Measurements from ENCODE around the gene ARMC12.
"Not testable (repeated sequence)": the region's sequence is repeated elsewhere in the genome, so short reads cannot be mapped to it uniquely, and the experiment has no call there.

ARMC12 gene

DNA sequence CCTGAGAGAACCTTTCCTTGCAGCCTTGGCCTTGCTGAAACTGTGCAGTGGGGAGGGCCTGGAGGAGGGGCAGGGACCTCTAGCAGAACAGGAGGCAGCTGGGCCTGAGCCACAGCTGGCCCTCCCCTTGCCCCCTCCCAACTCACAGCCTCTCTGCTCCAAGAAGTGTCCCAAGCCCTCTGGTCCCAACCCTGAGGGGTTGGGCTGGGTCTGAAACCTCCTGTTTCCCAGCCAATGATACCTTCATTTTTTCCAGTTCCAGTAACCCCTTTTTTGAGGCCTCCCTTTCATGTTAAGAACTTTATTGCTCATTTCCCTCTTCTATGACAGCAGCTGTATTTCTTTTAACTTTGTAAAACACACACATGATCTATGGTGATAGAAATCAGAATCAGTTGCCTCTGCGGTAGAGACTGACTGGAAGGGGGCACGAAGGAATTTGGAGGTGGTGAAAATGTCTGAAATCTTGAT is 17.9 kb upstream of the ARMC12 start:
- DNase-seq = peak; percentile 67 to 76

DNA sequence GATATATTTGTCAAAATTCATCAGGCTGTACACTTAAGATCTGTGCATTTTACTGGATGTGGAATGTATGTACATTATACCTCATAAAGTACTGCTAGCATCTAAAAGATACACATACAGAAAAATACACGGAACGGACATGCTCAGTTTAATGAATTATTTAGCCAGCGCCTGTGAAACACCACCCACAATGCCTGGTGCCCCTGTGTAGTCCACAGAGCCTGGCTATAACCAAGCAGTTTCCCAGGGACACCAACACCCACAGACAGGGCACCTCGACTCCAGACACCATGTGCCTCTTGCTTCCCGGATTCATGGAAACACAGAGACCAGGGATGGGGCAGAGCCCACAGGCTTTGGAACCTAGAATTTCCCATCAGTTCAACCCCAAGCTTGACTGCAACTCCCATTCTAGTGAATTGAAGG is 17.4 kb upstream of the ARMC12 start:
- no peak for DNase-seq

- DNase-seq = peak; percentile 66 to 70
These were observed 16.8 kb upstream of the ARMC12 start for GRCh38 chr6:35719830-35720733.

GRCh38 chr6:35722121-35722761 is 14.6 kb upstream of the ARMC12 start:
- no peak for DNase-seq

DNA sequence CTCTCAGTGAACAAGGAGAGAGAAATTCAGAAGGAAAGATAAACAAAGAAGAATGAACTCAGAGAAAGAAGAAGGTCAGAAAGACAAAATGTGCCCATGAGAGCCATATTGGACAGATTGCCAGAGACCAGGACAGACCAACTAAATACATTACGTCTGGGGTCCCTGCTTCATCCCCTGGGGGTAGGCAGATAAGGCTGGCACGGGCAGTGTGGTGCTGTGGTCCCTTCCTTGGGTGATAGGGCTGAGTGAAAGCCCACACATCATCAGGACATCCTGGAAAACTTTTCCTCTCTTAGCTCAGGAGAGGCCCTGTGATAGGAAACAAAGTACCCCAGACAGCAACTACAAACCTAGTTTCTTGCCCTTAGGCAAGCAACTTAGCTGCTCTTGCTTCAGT is 13.2 kb upstream of the ARMC12 start:
- DNase-seq = no peak

DNA sequence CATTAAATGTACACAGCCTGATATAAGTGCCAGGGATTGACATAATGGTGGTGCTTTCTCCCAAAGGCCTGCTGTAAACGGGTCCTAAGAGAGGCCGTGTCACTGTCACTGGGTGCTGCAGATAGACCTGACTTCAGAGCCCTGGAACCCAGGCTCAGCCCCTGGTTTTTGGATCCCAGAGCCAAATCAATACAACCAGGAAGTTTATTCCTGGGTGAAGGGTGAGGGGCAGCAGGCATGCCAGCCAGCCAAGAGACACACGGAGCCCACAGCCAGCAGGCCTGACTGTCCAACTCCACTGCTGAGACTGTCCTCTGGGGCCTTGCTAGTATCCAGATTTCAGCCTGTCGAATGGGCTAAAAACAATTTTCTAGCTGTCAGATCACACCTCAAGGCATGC is 12.8 kb upstream of the ARMC12 start:
- DNase-seq = no peak

DNA sequence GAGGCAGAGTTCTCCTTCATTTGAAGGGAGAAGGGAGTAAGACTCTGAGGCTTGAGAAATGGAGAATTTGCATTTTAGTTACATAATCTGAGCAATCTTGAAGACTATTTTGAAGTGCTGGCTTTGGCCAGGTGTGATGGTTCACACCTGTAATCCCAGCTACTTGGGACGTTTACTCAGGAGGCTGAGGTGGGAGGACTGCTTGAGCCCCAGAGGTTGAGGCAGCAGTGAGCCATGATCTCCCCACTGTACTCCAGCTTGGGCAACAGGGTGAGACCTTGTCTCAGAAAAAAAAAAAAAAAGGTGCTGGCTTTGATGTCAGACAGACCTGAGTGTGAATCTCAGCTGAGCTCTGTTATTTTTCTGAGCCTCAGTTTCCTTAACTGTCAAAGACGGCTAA is 12.4 kb upstream of the ARMC12 start:
- no peak for DNase-seq

DNA sequence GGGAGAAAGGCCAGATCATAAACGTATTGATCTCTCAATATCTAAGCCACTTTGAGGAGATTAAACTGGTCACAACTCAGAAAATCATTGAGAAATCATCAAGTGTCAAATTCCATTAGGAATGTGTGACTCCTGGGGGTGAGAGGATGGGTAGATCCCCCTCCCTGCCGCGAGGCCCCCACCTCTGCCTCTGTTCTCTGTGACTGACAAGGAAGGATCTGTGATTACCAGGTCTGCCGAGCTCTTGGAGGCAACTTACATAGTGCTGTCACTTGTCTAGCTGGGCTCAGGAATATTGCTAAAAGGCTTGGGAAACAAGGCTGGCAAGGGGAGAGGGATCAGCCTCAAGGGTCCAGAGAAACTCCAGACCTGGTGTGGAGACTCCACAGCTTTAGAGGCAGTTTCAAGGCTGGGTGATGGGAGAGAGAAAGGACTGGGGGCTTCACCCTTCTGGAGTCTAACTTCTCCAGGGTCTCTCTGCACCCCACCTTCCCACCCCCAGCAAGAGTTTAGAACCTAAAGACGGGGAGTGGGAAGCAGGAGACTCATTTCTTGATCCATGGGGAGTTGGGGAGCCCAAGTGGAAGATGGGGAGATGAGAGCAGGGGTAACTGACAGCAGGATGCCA is 11.6 kb upstream of the ARMC12 start:
- DNase-seq = no peak

DNA sequence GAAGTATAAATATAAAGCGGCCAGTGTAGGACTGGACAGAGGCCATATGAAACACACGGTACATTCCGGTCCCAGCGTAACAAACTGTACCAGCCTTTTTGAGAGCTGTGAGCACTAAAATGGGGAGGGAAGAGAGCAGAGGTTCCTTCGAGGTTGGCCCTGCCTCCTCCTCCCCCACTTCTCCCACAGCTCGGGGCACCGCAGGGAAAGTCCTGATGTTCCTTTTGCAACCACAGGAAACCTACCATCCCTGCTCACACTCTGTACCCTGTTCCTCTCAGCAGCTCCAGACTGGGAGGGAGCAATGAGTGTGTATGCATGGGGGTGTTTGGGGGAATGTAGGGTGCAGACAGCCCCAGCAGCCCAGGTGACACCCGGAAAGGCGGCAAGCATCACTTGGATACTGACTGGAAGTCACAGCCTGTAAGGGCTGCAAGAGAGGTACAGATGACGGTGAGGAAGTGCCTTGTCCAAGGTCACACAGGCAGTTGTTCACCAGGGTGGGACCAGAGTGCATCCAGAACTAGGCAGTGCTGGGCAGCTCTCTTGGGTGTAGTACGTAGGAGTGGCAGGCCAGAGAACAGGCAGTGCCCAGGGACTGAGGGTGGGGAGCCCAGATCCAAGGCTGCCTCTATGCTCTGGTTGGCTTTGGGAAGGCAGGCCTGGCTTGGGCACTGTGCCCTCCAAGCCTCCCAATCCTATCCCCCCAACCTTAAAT is 11.0 kb upstream of the ARMC12 start:
- peak; percentile 69 to 72 for DNase-seq

GRCh38 chr6:35727231-35727934 is 9.4 kb upstream of the ARMC12 start:
- no peak for DNase-seq

- peak; percentile 86 to 90 for DNase-seq
These were observed 8.7 kb upstream of the ARMC12 start for GRCh38 chr6:35727935-35728682.

DNA sequence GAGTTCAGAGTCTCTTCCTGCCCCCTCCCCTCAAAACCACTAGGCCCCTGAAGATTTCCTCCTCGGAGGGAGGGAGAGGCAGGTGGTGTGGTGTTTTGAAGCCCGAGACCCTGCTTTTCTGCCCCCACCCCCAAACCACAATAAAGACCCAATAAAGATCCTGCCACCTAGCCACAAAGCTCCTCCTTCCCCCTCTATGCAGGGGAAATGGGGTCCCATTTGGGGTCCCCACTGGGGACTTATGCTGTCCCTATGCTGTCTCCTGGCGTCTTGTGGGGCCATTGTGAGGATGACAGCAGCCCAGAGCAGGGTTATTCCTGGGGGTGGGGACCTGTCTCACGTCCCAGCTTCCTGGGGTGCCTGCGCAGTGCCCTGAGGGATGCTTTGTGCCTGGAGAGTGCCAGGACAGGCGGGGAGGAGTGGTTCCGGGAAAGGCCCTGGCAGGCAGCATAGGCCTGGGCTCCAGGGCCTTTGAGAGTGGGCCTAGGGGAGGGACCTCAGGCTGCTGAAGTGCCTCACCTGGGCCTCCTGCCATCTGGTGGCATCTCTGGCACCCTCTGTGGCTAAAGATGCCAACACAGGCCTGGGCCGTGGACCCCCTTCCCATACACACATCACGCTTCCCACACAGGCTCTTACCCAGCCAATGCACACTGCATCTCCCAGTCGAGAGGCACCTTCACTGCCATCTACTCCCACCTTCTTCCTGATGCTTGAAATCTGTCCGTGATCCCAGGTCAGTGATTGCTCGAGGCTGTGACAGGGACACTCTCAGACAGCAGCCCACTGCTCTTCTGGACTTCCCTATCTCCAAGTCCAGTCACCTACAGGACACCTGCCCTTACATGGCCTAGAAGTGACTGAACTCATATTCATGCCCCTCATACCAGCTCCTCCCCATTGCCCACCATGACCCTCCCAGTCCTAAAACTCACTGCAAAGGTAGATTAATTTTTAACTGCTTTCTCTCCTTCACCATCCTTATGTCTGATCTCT is 7.9 kb upstream of the ARMC12 start:
- peak; percentile 63 to 65 for DNase-seq

DNA sequence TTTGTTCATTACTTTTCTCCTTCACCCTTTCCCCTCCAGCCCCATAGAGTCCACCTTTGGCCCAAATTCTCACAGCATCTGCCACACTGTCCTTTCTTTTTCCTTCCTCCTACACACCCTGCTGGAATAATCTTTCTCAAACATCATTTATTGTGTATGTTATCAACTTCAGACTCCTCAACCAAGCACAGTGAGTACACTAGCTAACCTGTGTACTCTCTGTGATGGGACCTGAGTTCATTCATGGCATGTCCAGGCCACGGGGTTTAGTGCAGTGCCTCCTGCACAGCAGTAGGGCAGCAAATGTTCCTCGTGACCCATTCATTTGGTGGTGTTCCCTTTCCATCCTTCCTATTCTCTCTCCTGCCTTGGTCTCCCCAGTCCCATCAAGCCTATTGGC is 7.1 kb upstream of the ARMC12 start:
- peak in 1 of 2 experiments; percentile 30 for DNase-seq

- DNase-seq = no peak
These were observed 6.0 kb upstream of the ARMC12 start for GRCh38 chr6:35730745-35731413.

DNA sequence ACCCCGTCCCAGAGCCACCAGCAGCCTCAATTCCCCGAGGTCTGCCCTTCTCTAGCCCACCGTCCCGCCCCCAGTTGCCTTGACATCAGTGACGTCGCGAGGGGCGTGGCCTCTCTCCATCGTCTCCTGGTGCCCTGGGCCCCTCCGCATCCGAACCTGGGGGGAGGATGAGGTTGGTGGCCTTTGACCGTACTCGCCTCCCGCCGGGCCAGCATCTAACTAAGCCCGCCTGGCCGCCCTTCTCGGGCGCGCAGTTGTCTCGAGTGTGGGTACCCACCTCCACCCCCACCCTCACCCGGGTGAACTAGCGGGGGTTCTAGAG is 5.5 kb upstream of the ARMC12 start:
- peak; percentile 97 to 98 for DNase-seq

DNA sequence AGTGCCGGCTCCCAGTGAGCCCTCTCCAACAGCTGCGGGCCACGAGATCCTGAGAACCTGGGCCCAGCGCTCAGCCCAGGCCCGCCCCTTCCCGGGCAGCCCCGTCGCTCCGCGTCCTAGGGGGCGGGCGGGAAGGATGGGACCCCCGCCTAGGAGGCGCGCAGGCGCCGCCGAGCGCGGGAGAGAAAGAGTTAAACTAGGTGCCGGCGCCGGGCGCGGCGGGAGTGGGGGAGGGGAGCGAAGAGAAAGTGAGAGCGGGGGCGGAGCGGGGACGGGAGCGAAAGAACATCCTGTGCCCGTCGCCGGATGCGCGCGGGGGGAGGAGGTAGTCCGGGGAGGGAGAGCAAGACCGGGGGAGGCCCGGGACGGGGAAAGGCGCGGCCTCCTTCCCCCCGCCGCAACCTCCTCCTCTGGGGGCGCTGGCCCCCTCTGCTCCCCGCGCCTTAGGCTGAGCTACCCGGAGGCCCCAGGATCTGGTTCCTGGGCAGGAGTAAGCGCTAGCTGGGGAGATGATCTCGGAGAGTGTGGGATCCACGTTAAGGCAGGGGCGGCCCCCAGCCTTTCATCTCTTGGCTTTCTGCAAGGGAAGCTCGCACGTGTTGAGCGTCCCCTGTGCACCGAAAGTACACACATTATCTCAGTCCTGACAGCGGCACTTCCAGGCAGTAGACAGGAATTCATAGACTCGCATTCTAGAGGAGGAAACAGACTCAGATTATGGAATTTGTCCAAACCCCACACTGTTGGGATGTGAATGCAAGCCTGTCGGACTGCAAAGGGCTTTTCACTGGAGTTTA is 4.9 kb upstream of the ARMC12 start:
- peak; percentile 95 to 97 for DNase-seq

DNA sequence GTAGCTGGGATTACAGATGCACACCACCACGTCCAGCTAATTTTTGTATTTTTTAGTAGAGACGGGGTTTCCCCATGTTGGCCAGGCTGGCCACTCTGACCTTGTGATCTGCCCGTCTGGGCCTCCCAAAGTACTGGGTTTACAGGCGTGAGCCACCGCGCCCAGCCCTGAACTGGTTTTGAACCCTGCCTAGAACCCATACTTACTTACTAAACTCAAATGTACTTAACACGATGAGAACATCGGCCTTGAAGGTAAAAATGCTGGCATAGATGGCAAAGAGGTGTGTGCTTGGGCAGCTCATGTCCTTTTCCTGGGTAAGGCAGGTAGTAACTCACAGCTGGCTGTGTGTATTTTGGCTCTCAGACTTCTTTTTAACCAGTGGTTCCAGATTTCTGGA is 3.2 kb upstream of the ARMC12 start:
- DNase-seq = no peak

GRCh38 chr6:35734319-35734718 is 2.5 kb upstream of the ARMC12 start:
- not testable (repeated sequence) for DNase-seq

DNA sequence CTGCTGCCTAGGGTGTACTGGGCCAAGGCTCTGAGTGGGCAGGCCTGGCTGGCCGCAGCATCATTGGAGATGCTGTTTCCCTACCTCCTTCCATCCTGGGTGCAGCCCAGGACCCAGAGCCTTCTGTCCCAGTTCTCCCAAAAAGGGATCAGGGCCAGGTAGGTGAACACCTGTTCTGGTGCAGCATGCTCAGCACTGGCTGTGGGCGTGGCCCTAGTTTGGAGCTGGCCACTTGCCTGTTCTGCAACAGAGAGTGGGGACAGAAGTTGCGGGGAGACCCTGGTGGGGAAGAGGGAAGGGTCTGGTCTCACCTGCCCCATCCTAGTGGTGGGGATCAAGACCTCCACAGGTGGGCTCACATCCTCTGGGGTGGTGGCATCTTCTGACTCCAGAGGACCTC is 1.4 kb upstream of the ARMC12 start:
- DNase-seq = no peak
